Astrocyte of the cerebellum (primary cell): Measurements from ENCODE around the gene FAM180B.
"Not testable (repeated sequence)": the region's sequence is repeated elsewhere in the genome, so short reads cannot be mapped to it uniquely, and the experiment has no call there.

Experiments
- DNase-seq: peaks from one replicate; pipeline ENCODE4 v3.0.0-alpha.2; 2011; ENCODE audit warnings: low read depth
- H3K4me3 ChIP-seq: 2 replicates; pipeline ENCODE4 v1.5.1; 2011; ENCODE audit warnings: mild to moderate bottlenecking, low read depth, low read length, moderate library complexity
- in situ Hi-C: cut with HindIII; loops from 2 replicates; pipeline ENCODE4 v1.10.0; 2017; ENCODE audit warnings: low sequenced_read_pairs
- TF ChIP-seq, protein P1 (sequence below): IDR thresholded peaks from 2 replicates; pipeline ENCODE4 v1.5.1; 2012; ENCODE audit warnings: low read length, low read depth, moderate library complexity, mild to moderate bottlenecking; ENCODE audit errors: missing control alignments

FAM180B gene

DNA sequence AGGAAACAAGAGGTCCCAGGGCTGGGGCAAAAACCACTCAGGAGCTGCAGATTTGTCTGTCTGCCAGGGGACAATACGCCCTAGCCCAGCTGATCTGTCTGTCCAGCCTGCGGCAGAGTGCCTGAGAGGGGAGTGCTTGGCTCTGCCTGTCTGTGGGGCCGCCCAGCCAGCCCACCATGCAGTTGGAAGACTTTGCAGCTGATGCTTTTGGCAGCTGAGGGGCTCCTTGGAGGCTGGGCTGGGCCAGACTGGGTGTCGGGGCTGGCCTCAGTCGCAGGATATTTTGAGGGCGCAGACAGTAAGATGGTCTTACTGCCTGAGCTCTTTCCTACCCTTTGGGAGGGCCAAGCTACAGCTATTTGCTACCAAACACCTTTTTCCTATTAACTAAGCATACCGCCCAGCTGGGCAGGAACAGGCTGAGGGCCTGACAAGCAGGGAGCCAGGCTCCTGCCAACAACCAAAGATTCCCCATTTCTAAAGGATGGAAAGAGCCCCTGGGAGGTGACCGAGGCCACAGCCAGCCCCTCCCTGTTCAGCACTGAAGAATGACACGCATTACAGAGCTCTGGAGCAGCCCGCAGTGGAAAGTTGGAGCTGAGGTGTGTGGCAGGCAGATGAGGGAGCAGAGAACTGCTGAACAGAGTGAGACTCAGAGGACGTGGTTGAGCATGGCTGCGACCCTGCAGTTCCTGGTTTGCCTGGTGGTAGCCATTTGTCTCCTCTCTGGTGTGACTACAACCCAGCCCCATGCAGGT is at the start of gene FAM180B:
TSS of gene FAM180B (plus strand) at position 581 of the 758 bp plus-strand sequence. CDS start at position 672, 91 bp downstream.
- TF ChIP-seq, protein P1, sequence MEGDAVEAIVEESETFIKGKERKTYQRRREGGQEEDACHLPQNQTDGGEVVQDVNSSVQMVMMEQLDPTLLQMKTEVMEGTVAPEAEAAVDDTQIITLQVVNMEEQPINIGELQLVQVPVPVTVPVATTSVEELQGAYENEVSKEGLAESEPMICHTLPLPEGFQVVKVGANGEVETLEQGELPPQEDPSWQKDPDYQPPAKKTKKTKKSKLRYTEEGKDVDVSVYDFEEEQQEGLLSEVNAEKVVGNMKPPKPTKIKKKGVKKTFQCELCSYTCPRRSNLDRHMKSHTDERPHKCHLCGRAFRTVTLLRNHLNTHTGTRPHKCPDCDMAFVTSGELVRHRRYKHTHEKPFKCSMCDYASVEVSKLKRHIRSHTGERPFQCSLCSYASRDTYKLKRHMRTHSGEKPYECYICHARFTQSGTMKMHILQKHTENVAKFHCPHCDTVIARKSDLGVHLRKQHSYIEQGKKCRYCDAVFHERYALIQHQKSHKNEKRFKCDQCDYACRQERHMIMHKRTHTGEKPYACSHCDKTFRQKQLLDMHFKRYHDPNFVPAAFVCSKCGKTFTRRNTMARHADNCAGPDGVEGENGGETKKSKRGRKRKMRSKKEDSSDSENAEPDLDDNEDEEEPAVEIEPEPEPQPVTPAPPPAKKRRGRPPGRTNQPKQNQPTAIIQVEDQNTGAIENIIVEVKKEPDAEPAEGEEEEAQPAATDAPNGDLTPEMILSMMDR: no peak
- no peak within 1 kb of the TSS for H3K4me3 ChIP-seq
- DNase-seq: no peak
- in situ Hi-C loops: no loop called here

DNA sequence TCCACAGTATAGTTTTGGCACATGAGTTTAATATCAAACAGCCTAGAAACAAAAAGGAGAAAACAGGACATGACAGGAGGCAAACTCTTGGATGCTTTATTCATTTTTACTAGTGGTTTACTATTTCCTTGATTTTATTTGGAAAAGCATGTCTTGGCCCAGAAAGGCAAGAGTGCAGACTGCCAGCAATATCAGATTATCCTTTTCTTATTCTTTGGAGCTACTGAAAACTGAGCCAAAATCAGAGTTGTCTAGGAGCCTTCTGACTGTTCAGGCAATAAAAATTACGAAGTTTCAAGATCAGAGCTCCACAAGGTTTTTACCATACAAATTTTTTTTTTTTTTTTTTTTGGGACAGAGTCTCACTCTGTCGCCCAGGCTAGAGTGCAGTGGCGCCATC is 49.6 kb upstream of the FAM180B start:
- in situ Hi-C loops: no loop called here
- H3K4me3 ChIP-seq: no peak overlapping the region
- TF ChIP-seq, protein P1: no peak
- DNase-seq: no peak

- in situ Hi-C loops: no loop called here
- no peak for DNase-seq
- no peak overlapping the region for H3K4me3 ChIP-seq
- TF ChIP-seq, protein P1: no peak
These were observed 47.5 kb upstream of the FAM180B start for GRCh38 chr11:47538741-47539565.

- H3K4me3 ChIP-seq: no peak overlapping the region
- in situ Hi-C loops: no loop called here
- TF ChIP-seq, protein P1: no peak
- no peak for DNase-seq
These were observed 46.8 kb upstream of the FAM180B start for GRCh38 chr11:47539681-47540039.

DNA sequence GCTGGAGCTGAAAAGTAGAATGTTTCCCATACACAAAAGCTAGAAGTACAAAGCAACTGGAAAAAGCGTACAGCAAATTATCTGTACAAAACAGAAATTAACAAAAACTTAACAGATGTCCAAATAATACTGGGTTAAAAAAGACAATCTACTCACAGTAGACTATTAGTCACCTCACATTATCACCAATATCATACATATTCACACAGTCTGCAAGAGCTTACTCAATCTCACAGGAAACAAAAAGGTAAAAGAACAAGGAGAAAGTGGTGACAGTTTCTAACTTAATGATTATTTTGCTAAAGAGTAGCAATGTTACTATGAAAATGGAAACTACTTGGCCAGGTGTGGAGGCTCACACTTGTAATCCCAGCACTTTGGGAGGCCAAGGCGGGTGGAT is 45.4 kb upstream of the FAM180B start:
- in situ Hi-C loops: no loop called here
- DNase-seq: no peak
- no peak overlapping the region for H3K4me3 ChIP-seq
- TF ChIP-seq, protein P1: no peak

DNA sequence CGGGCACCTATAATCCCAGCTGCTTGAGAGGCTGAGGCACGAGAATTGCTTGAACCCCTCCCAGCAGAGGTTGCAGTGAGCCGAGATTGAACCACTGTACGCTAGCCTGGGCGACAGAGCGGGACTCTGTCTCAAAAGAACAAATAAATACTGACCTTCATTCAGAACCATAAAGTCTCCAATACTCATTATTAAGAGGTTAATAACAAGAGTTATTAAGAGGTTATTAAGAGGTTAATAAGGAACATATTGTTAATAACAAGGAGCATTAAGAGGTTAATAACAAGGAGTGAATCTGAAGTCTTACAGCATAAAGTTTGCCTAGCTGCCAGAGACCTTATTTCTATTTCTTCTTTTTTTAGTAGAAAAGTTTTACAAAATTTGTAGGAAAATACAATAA is 41.2 kb upstream of the FAM180B start:
- in situ Hi-C loops: no loop called here
- TF ChIP-seq, protein P1: no peak
- no peak for DNase-seq
- H3K4me3 ChIP-seq: no peak overlapping the region

GRCh38 chr11:47546274-47546673 is 40.2 kb upstream of the FAM180B start:
- in situ Hi-C loops, H3K4me3 ChIP-seq, DNase-seq: not testable (repeated sequence)
